ENCODE data around the gene TIMP4.

Gene TIMP4

DNA sequence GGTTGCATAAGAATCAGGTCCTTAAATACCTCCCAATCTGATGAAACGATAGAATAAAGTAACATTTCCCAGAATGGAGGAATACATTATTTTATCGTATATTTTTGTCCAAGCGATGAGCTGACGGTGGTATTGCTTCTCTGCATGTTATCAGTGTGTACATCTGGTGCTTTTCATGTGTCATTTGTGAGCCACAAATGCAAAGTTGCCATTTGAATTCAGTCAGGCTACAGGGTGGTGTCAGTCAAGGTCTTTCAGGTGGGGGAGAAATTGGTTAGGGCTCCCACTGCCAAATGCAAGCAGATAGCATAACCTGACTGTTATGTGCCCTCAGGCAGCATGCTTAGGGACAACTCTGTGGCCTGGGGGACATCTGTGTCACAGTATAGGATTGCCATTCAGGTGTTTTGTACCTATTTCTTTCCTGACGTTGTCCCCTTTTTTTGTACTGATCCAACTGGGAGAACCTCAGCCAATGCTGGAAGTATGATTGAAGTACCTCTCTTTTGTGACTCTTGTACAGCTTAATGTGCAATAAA, 26.5 kb upstream of the TIMP4 start:
- DNase-seq (ENCODE audit: low spot score) = no peak

DNA sequence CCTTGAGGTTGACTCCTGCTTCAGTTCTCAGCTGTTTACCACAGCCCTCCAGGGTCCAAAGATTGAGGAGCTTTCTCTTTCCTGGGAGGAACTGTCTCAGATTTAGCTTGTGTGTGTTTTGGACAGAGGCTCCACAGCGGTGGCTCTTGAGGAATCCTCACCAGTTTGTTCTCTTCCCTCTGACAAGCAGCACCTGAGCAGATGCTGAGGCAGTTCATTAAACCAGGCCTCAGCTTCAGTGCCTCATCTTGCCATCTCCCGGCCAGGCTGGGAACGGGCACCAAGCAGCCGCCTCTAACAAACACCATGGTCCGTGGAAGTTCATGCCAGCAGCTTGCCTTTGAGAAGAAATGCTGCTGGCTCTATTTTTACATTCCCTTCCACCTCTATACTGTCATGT, 25.8 kb upstream of the TIMP4 start:
- no peak for DNase-seq (ENCODE audit: low spot score)

DNA sequence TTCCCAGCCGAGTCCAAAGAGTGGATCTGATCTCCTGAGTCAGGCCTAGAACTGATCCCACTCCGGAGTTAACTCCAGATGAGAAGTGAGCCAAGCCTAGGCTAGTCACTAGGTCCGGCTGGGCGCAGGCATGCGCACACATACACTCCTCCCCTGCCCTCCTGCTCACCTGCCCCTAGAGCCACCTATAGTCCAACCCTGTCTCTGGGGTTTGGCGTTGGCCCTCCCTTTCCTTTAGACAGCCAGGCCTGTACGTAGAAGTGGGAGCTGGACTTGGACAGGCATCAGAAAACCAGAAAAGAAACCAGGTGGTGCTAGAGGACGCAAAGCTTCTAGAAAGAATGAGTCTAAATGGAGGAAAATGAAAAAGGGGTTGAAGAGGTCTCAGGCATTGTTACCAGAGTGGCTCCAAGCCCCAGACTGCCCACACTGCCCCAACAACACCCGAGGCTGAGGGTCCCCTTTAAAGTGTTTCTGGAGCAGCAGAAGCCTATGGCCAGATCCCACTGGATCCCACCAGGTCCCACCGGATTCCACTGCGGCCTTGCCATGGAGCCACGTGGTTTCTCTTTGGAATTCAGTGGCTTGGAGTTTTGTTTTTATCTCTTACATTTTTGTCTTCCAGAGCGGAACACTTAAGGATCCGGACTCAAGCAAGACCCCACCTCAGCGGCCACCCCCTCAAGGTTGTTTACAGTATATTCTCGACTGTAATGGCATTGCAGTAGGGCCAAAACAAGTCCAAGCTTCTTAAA, 24.2 kb upstream of the TIMP4 start:
- DNase-seq (ENCODE audit: low spot score) = no peak

DNA sequence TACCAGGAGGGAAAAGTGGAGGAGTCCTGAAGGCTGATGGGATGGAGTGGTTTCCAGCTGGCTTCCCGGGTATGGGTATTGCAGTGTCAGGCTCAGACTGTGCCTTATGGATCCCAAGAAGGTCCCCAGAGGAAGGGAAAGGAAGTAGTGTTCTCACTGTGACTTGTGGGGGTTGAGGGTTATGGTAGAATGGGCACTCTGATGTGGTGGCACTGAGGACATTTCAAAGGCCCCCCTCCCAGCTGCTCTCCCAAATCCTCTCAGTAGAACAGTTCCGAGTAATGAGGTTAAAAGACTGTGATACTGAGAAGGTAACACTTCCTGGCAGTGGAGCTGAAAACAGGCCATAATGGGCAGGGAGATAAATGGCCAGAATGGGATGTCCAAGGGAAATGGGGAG, 23.1 kb upstream of the TIMP4 start:
- no peak for DNase-seq (ENCODE audit: low spot score)

DNA sequence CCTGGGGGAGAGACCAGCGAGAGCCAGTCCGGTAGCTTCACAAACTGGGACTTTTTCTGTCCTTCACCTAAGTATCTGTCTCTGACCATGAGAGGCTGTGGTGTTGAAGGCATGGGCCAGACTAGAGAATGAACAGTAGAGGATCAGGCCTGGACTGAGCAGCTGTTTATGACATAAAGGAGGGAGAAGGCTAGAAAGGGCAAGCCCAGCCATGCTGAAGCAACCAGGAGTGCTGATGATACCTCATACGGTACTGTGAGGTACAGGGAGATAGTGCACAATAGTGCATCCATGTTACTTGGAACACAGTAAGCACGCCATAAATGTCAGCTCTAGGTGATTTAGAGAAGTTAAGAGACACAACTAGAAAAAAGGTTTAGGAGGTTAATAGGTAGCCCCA, 22.6 kb upstream of the TIMP4 start:
- no peak for DNase-seq (ENCODE audit: low spot score)

DNA sequence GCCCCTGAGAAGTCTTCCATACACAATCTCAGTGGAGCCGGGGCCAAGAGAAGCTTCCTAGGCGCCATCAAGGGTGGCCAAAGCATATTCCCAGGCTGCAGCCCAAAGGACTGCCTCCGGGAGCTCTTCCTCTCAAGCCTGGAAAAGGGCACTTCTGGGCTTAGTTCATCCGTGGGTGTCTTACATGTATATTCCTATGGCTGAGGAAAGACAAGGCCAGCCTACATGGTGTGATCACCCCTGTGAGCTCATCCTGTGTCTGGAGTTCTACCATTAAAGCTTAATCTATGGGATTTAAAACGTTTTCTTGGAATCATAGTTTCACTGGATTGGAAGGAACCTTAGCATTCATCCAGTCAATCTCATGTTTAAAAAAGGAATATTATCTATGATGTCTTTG, 21.9 kb upstream of the TIMP4 start:
- DNase-seq (ENCODE audit: low spot score) = no peak

DNA sequence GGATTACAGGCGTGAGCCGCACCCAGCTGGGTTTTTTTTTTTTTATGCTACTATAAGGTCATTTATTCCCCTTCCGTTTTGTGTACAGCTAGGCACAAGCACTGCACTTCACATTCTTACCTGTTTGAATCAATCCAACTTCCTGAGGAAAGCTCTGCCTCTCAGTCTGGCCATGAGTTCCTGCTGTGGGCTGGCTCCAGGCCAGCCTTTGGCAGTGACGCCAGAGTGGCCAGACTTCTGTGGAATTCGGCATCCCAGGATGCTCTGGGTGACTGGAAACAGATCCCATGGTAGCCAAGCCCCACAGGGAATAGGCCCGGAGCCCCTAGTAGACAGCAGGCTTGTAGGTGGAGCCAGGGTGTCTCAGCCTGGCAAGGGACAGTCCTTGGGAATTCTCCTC, 21.5 kb upstream of the TIMP4 start:
- peak; percentile 97 for DNase-seq (ENCODE audit: low spot score)

DNA sequence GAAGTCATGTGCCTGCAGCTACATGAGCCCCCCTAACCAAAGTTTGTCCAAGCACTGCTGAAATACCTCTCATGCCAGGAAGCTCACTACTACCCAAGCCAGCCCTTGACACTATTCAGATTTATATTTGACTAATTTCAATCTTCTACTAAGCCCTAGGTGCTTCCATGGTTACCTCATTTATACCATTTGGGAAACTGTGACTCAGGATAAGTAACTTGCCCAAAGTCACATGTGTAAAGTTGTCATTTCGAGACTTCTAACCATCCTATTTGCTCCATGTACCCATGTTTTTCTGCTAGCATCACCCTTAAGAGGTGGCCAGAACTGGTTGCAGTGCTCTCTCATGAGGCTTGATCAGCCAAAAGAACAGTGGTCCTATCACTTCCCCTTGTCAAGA, 20.7 kb upstream of the TIMP4 start:
- no peak for DNase-seq (ENCODE audit: low spot score)

DNA sequence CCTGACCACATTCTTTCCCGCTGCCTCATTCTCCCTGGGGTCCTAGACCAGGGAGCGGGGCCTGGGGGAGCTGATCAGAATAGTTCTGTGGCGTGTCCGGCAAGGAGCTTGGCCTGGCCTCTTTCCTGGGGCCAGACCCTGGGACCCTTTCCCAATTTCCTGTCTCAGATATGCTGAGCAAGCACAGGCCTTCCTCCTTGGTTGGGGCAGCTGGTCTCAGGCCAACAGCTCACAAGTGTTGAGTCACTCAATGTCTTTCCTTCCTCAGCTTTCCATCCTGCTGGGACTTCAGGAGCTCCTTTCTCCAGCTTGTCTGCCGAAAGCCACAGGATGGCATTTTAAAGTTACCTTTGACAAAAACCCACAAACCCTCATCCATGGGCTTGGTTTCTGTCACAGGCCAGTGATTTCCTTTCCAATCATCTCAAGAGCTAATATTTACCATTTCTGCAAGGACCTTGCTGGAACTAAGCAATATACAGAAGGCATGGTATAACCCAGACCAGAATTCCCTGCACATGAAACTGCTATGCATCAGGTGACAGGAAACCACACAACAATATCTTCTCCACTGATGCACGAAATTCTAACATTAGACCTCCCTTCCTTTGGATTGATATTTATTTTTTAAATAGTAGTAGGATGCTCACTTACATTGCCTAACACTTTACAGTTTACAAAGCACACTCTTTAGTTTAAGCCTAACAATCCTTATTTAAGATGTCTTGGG, 19.5 kb upstream of the TIMP4 start:
- DNase-seq (ENCODE audit: low spot score) = peak; percentile 77

DNA sequence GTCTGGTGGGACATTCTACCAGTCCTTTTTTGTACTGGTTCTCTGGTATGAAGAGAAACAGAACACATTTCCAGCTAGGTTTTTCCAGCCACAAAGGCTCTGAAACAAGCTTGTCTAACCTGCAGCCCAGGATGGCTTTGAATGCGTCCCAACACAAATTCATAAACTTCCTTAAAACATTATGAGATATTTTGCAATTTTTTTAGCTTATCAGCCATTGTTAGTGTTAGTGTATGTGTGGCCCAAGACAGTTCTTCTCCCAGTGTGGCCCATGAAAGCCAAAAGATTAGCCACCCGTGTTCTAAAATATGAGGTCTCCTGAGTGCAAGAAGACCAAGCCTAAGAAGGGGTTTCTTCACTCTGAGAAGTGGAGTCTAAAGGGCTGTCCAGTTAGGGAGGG, 18.4 kb upstream of the TIMP4 start:
- DNase-seq (ENCODE audit: low spot score) = no peak

DNA sequence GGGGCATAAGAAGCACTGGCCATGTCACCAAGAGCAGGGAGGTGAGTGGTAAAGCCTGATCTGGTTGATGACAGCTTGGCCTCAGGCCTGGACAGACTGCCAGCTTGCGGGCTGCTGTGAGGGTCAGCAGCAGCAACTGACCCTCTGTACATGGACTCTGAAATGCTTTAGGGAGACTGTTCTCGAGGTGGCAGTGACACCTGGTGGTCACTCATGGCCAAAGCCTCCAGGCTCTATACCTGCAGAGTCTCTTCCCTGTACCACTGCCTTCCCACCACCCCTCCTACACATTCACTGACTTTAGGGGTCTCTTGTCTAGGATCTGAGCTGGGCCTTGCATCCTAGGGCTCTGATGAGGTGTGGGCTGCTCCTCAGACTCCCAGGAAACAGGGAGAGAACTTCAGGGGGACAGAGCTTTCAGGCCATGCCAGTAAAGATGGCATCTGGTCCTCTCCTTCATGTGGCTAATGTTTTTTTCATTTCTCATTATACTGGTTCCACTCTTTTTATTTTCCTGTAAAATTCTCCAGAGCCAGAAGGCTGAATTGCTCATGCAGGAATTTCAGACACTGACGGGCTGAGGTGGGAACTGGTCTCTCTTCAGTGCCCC, 17.2 kb upstream of the TIMP4 start:
- DNase-seq (ENCODE audit: low spot score) = peak; percentile 62

DNA sequence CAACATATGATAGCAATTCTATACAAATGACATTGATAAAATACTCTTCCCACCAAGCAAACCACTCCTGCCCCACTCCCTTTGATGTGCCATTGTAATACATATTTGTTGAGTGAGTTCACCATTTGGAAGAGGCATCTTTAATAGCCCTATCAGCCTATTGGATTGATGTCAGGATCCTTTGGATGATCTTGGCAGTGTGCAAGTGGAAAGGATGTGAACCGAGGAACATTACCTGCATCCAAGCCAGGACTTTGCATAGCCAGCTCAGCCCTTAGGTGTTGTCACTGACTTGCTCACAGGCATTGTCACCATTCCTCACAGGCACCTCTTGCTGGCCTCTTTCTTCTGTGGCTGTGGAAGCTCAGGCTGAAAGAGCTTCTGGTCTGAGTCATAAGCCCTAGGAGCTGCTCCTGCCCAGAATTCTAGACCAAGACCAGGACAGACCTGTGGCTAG, 16.5 kb upstream of the TIMP4 start:
- no peak for DNase-seq (ENCODE audit: low spot score)

DNA sequence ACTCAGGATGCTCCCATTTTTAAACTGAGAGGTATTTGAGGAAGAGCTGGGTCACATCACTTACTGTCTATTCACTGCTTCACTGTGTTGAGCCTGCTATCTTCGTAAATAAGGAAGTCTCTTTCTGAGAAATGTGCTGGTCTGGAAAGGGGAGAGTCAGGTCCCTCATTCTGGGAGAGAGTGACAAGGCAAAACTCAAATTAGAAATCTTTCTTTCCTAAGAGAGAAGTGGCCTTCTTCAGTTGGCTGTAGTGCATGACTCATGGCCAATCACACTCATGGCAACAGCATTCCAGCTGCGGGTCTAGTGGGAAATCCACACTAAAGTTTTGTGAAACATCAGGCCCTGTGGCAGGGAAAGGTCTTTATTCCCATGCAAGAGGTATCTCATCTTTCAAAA, 11.5 kb upstream of the TIMP4 start:
- DNase-seq (ENCODE audit: low spot score) = no peak

DNA sequence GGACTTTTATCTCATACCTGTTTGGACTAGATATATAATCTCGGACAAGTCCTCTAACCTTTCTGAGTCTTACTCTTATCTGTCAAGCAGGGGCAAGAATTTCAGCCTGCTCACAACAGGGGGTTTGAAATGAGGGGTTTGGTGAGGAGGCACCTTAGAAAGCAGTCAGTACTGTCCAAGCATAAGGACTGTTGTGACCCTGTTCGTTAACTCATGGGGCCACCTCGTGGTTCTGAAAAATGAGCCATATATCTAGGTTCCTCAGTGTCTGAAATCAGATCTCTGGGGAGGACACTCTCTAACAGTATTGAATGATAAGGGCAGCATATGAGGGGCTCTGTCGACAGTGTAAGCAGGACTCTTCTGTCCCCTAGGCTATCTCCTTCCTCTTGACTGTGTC, 7.2 kb upstream of the TIMP4 start:
- no peak for DNase-seq (ENCODE audit: low spot score)

DNA sequence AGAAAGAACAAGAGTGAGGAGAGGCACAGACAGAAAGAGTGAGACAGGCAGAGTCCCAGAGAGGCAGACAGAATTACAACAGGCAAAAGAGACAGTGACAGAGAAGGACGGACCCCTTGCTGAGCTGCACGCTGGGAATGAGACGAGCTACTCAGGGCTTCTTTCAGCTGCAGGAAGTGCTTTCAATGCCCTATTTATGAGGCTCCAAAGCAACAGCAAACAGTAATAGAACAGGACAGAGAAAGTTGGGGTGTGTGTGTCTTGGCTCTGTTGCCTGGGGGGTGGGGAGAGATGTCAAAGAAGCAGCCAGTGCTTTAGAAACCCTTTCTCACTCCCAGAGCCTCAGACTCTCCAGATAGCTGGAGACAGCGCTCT, 502 bp upstream of the TIMP4 start:
- DNase-seq (ENCODE audit: low spot score) = no peak

DNA sequence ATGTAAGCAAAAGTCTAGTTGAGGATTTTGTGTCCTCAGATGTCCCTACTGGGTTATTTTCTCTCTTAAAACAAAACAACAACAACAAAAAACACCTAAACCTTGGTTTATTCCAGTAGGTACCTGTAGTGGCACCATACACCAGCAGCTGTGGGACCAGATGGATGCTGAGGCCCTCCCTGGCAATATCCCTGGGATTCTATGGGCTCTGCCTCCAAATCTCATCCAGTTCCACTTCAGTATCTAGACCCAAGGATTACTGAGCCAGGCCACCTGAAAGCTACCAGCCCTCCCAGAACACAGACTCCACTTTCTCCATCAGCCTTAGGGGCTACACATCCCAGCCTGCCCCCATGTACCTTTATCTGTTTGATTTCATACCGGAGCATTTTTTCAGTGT, 1.7 kb downstream of the TIMP4 start:
- no peak for DNase-seq (ENCODE audit: low spot score)

DNA sequence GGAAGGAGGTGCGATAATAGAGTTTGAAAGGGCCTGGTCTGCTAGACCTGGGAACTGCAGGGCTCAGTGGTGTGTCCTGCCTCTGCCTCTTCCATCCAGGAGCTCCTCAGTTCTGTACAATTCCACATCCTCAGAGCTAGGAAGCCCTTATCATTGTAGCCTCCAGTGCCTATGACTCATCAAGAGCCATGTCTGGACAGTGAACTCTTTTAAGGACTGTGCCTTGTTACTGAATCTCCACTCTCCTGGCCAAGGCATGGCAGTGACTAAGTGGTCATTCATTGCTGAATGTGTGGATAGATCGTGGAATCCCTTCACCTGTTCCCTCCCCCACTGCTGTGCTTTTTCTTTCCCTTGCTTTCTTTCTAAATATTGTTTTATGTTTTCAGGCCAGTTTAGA, 2.9 kb downstream of the TIMP4 start:
- DNase-seq (ENCODE audit: low spot score) = peak; percentile 62

DNA sequence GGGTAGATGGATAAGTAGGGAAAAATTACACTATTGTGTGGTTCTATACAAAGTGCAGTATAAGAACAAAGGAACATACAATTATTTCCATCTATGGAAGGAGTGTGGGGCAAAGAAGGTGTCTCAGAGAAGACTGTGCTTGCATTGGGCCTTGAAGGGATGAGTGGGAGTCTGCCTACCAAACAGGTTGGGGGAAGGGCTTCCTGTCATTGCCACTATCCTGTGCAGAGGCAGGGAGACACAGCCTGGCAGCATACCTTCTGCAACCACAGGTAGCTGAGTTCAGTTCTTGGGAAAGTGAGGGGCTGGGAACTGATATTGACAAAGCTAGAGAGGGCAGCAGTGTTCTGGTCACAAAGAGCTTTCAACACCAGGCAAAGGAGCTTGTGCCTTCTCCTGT, 3.4 kb downstream of the TIMP4 start:
- DNase-seq (ENCODE audit: low spot score) = no peak

DNA sequence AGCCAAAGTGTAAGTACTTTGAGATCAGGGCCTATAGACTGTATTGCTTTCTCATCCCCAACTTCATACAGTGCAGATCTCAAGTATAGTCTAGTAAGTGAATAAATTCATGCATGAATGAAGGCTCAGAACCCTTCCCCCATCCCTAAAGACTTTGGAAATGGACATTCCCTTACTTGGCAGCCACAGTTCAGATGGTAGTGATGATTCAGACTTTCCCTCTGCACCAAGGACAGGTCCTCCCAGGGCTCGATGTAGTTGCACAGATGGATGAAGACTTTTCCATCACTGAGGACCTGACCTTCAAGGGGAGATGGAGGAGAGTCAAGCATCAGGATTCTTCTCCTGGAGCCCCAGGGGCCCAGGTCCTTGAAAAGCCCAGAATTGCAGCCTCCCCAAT, 4.6 kb downstream of the TIMP4 start:
- no peak for DNase-seq (ENCODE audit: low spot score)

DNA sequence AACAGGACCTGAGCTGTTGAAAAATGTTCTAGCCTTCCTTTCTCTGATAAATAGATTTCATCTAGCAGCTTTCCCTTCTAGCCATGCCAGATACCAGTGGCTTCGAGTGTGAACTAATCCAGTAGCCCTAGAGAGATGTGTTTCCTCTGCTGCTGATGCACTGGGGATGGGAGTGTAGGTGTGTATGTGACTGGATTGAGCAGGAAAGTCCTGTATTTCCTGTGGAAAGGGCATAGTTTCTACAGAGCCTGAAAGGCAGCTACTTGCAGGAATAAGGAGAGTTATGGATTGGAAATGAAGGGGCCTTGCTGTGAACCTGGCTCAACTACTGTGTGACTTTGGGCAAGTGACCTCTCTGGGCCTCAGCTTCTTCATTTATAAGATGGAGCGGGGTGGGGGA, 8.6 kb downstream of the TIMP4 start:
- DNase-seq (ENCODE audit: low spot score) = no peak

DNA sequence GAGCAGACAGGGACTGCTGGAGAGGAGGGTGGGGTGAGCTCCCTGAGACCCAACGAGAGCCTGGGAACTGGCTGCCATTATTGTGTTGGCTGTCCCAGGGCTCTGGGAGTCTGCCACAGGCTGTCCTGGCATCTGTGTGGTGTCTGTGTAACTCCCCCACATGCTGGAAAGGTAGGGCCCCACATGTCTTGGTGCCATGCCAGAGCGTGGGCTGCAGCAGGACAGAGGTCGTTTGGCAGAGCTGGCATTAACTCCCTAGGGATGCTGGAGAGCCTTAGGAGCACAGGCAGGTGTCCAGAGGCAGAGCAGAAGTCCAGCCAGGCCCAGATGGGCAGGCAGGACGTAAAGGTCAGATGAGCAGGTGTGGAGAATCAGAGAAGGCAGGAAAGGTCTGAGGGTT, 9.7 kb downstream of the TIMP4 start:
- DNase-seq (ENCODE audit: low spot score) = no peak

DNA sequence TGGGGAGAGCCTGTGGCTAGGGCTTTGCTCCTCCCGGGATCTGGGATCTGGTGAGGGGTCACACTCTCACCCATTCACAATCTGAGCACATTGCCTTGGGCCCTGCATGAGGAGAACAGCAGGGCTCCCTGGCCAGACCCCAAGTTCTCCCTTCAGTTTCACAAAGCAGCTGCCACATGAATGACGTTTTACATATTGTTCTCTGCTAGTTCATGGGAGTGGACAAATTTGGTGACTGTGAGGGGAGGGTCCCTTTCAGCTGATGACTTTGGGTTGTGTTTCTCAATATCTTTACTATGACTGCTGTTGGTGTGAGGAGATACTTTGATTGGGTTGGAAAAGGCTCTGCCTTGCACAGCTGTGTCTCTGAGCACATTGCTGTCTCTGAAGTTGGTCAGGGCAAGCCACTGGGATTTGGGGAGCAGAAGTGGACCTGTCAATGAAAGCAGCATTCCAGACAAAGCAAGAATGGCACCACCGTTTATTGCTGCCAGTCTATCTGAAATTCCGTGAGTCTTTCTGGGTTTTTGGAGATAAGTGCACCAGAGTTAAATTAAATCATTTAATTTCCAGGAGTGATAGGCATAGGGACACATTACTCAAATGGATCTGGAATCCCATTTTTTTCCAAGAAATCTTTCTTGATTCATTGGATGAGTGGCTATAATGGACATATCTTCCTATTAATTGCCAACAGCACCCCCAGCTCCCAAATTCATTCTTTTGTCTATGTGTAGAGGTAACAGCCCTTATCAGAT, 10.3 kb downstream of the TIMP4 start:
- DNase-seq (ENCODE audit: low spot score) = no peak

Data from kidney capillary endothelial cell (primary cell).